SW480 (cell line): Measurements from ENCODE around the gene DUSP16.
"Not testable (repeated sequence)": the region's sequence is repeated elsewhere in the genome, so short reads cannot be mapped to it uniquely, and the experiment has no call there.

Experiments used
- DNase-seq: peaks from one replicate; pipeline ENCODE4 v3.0.0-alpha.2; 2016; ENCODE audit warnings: low spot score

DUSP16 gene

GRCh38 chr12:12521044-12521485 is 41.6 kb downstream of the DUSP16 start:
- DNase-seq = no peak

GRCh38 chr12:12520273-12520672 is 42.4 kb downstream of the DUSP16 start:
- no peak for DNase-seq

- DNase-seq = no peak
These were observed 43.2 kb downstream of the DUSP16 start for GRCh38 chr12:12519354-12519998.

GRCh38 chr12:12518919-12519318 is 43.7 kb downstream of the DUSP16 start:
- DNase-seq = no peak

- no peak for DNase-seq
These were observed 44.2 kb downstream of the DUSP16 start for GRCh38 chr12:12518464-12518845.

- DNase-seq = no peak
These were observed 49.2 kb downstream of the DUSP16 start for GRCh38 chr12:12513416-12514006.

- no peak for DNase-seq
These were observed 50.6 kb downstream of the DUSP16 start for GRCh38 chr12:12511895-12512711.

GRCh38 chr12:12511021-12511783 is 51.5 kb downstream of the DUSP16 start:
- DNase-seq = no peak

- DNase-seq = no peak
These were observed 52.1 kb downstream of the DUSP16 start for GRCh38 chr12:12510551-12510950.

- DNase-seq = no peak
These were observed 52.5 kb downstream of the DUSP16 start for GRCh38 chr12:12510141-12510540.

- no peak for DNase-seq
These were observed 54.1 kb downstream of the DUSP16 start for GRCh38 chr12:12508612-12509011.

GRCh38 chr12:12507121-12507520 is 55.5 kb downstream of the DUSP16 start:
- no peak for DNase-seq

- no peak for DNase-seq
These were observed 56.2 kb downstream of the DUSP16 start for GRCh38 chr12:12506496-12506890.

GRCh38 chr12:12505544-12506495 is 56.8 kb downstream of the DUSP16 start:
- no peak for DNase-seq

GRCh38 chr12:12503384-12504078 is 59.1 kb downstream of the DUSP16 start:
- no peak for DNase-seq

- no peak for DNase-seq
These were observed 59.9 kb downstream of the DUSP16 start for GRCh38 chr12:12502815-12503151.

GRCh38 chr12:12502130-12502814 is 60.4 kb downstream of the DUSP16 start:
- DNase-seq = not testable (repeated sequence)

GRCh38 chr12:12501121-12501520 is 61.5 kb downstream of the DUSP16 start:
- no peak for DNase-seq

- DNase-seq = no peak
These were observed 62.6 kb downstream of the DUSP16 start for GRCh38 chr12:12499909-12500604.

- no peak for DNase-seq
These were observed 64.5 kb downstream of the DUSP16 start for GRCh38 chr12:12498210-12498609.
